OCI-LY3 (cell line): Measurements from ENCODE around the gene BTBD9.

Experiments
- H2AFZ ChIP-seq: fragments of 200-600, 300-600 bp; shearing (Covaris generic); 2 replicates; pipeline ENCODE4 v1.6.0; 2014; ENCODE audit warnings: antibody characterized with exemption, low read depth, low read length
- H3K27ac ChIP-seq: fragments of 200-600, 300-600 bp; sonication (generic); 2 replicates; pipeline ENCODE4 v1.5.1; 2014; ENCODE audit warnings: mild to moderate bottlenecking, low read length, moderate library complexity, mixed read lengths
- H3K27me3 ChIP-seq: fragments of 200-600, 300-600 bp; sonication (generic); 2 replicates; pipeline ENCODE4 v1.6.1; 2014; ENCODE audit warnings: low read depth, low read length, mixed read lengths
- H3K36me3 ChIP-seq: fragments of 200-600, 300-600 bp; sonication (generic); replicated peaks from 2 replicates; pipeline ENCODE3; 2014; ENCODE audit warnings: low read depth, low read length, mixed read lengths
- H3K4me1 ChIP-seq: fragments of 300-600, 200-600 bp; sonication (generic); 2 replicates; pipeline ENCODE4 v1.6.1; 2014; ENCODE audit warnings: low read length, mixed read lengths
- H3K4me2 ChIP-seq: fragments of 200-600, 300-600 bp; sonication (generic); 2 replicates; pipeline ENCODE4 v1.6.1; 2014; ENCODE audit warnings: low read length, mixed read lengths
- H3K4me3 ChIP-seq: fragments of 300-600, 200-600 bp; sonication (generic); 2 replicates; pipeline ENCODE4 v1.5.1; 2014; ENCODE audit warnings: antibody characterized with exemption, mild to moderate bottlenecking, low read length, moderate library complexity
- H3K79me2 ChIP-seq: fragments of 300-600, 200-600 bp; shearing (Covaris generic); 2 replicates; pipeline ENCODE4 v1.6.1; 2014; ENCODE audit warnings: mild to moderate bottlenecking, low read length, mixed read lengths
- H3K9ac ChIP-seq: fragments of 300-600, 200-600 bp; shearing (Covaris generic); 2 replicates; pipeline ENCODE4 v1.6.0; 2014; ENCODE audit warnings: mild to moderate bottlenecking, low read length, moderate library complexity
- H3K9me3 ChIP-seq: fragments of 200-600, 300-600 bp; shearing (Covaris generic); 2 replicates; pipeline ENCODE4 v1.6.1; 2014; ENCODE audit warnings: low read length, mixed read lengths; ENCODE audit not compliant: insufficient read depth
- H4K20me1 ChIP-seq: fragments of 200-600, 300-600 bp; sonication (generic); 2 replicates; pipeline ENCODE4 v1.6.1; 2016; ENCODE audit warnings: low read length, mixed read lengths; ENCODE audit not compliant: insufficient read depth
- CTCF ChIP-seq: fragments of 200-600, 300-600 bp; sonication (generic); IDR thresholded peaks from 2 replicates; pipeline ENCODE4 v1.5.1; 2014; ENCODE audit warnings: antibody characterized with exemption, low read length, low read depth
- EZH2phosphoT487 ChIP-seq: fragments of 200-600 bp; shearing (Covaris generic); IDR thresholded peaks from 2 replicates; pipeline ENCODE4 v1.6.1; 2018; ENCODE audit warnings: antibody characterized with exemption, mixed run types, low read depth

The BTBD9 gene

DNA sequence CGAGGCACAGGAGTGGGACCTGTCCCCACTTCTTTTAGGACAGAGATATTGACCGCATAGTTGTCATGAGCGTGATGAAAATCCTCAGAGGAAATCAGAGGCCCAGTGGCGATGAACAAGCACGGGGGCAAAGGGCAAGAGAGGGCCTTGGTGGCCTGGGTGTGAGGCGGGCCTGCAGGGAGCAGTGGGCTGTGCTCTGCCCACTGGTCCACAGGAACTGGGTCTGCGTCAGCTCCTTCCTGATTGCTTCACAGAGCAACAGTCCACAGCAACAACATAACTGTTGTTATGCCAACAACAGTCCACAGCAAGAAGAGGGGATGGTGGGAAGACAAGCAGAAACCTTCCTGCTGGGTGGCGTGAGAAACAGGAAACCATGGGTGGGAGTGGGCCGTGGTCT, 484.6 kb downstream of the BTBD9 start:
- H2AFZ ChIP-seq: no peak overlapping the region
- H3K36me3 ChIP-seq: peaks cover 8% of the 10 kb centered on the region
- TF ChIP-seq CTCF: no peak
- no peak for TF ChIP-seq EZH2phosphoT487
- peaks cover 4% of the 10 kb centered on the region; the same call in 1 of the 2 replicates for H4K20me1 ChIP-seq
- peaks cover 24% of the 10 kb centered on the region for H3K4me1 ChIP-seq
- no peaks in the 10 kb centered on the region for H3K79me2 ChIP-seq
- H3K4me2 ChIP-seq: no peak overlapping the region
- H3K27me3 ChIP-seq: no peaks in the 10 kb centered on the region
- no peak overlapping the region for H3K4me3 ChIP-seq
- H3K9ac ChIP-seq: no peak overlapping the region
- no peaks in the 10 kb centered on the region for H3K9me3 ChIP-seq
- no peak overlapping the region for H3K27ac ChIP-seq

- peaks cover 24% of the 10 kb centered on the region for H3K4me1 ChIP-seq
- no peak overlapping the region for H3K4me3 ChIP-seq
- H3K36me3 ChIP-seq: peaks cover 8% of the 10 kb centered on the region
- no peaks in the 10 kb centered on the region for H3K9me3 ChIP-seq
- no peak overlapping the region for H3K9ac ChIP-seq
- no peaks in the 10 kb centered on the region for H3K79me2 ChIP-seq
- H4K20me1 ChIP-seq: peaks cover 4% of the 10 kb centered on the region; the same call in 1 of the 2 replicates
- peak overlapping the region; percentile 79 for H3K4me2 ChIP-seq
- no peak for TF ChIP-seq CTCF
- TF ChIP-seq EZH2phosphoT487: no peak
- no peak overlapping the region for H3K27ac ChIP-seq
- no peak overlapping the region for H2AFZ ChIP-seq
- no peaks in the 10 kb centered on the region for H3K27me3 ChIP-seq
Measured at GRCh38 chr6:38154731-38155130, 485.0 kb downstream of the BTBD9 start.

DNA sequence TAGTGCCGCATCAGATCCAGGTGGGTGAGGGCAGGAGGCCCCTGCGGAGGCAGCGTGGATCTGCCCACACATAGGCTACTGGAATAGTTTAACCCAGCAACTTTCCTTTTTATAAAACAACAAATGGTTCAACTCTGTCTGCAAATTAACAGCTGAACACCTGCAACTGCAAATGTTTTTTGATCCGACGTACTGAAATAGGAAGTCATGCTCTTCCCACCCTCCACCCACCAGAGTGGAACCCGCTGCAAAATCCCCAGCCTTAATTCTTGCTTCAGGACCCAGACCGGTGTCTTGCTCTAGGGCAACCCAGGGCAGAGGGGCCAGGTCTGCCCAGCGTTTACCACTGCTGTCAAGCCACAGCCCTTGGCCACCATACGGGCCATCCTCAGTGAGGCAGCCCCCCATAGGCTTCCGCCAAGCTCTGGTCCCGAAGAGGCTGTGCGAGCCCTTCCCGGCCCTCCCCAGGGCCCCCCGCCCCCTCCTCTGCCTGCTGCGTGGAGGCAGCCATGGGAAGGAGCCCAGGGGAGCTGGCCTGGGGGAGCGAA, 485.9 kb downstream of the BTBD9 start:
- Histone ChIP-seq H3K27me3 (no peaks in the 10 kb centered on the region), H3K9ac (peak overlapping the region; percentile 44), H3K27ac (peak overlapping the region; percentile 74)

More for the DNA sequence above, 485.9 kb downstream of the BTBD9 start:
- Histone ChIP-seq H3K9me3 (no peaks in the 10 kb centered on the region), H3K79me2 (no peaks in the 10 kb centered on the region), H2AFZ (no peak overlapping the region), H4K20me1 (peaks cover 4% of the 10 kb centered on the region; the same call in 1 of the 2 replicates), H3K4me2 (peak overlapping the region; percentile 79), H3K36me3 (peaks cover 8% of the 10 kb centered on the region), H3K4me1 (peaks cover 24% of the 10 kb centered on the region), H3K4me3 (peak overlapping the region; percentile 63)
- TF ChIP-seq EZH2phosphoT487 (no peak), CTCF (no peak)
